ENCODE measurements around the gene TRIOBP. TPM values are rescaled to one million over a fixed set of nuclear protein-coding genes. Genes with fewer than 3 reads are reported as not detected.

TRIOBP gene
- total RNA-seq, 1 experiment from 2014 or later = 38.4 TPM

GRCh38 chr22:37824674-37825641 is 128.1 kb downstream of the TRIOBP start:
- no peaks in the 10 kb centered on the region for H3K27me3 ChIP-seq (replicated peaks; ENCODE audit: control insufficient read depth, insufficient read depth, low read length)
- no peak overlapping the region for H3K4me3 ChIP-seq (ENCODE audit: low read depth, low read length)
- intact Hi-C loops (cut with micrococcal nuclease; ENCODE audit: unreplicated experiment) = no loop called here
- ChIA-PET CTCF (interaction anchor here (1.1 kb wide), 1 partner anchor 38 kb away, joined by 4 read pairs; no protein-coding TSS in a partner anchor), POLR2A (interaction anchor here (0.6 kb wide), 1 partner anchor 149 kb away, joined by 9 read pairs; no protein-coding TSS in a partner anchor)
- H3K4me1 Mint-ChIP-seq (ENCODE audit: low read depth, unreplicated experiment) = peaks cover 12% of the 10 kb centered on the region
- no peaks in the 10 kb centered on the region for H3K27me3 Mint-ChIP-seq (ENCODE audit: insufficient read depth, unreplicated experiment)
- no peak for DNase-seq
- H3K9me3 ChIP-seq = no peaks in the 10 kb centered on the region
- no peaks in the 10 kb centered on the region for H3K36me3 ChIP-seq (ENCODE audit: control insufficient read depth, insufficient read depth, low read length)
- peaks cover 9% of the 10 kb centered on the region for H3K36me3 Mint-ChIP-seq (ENCODE audit: insufficient read depth, unreplicated experiment)
- TF ChIP-seq, protein P1, sequence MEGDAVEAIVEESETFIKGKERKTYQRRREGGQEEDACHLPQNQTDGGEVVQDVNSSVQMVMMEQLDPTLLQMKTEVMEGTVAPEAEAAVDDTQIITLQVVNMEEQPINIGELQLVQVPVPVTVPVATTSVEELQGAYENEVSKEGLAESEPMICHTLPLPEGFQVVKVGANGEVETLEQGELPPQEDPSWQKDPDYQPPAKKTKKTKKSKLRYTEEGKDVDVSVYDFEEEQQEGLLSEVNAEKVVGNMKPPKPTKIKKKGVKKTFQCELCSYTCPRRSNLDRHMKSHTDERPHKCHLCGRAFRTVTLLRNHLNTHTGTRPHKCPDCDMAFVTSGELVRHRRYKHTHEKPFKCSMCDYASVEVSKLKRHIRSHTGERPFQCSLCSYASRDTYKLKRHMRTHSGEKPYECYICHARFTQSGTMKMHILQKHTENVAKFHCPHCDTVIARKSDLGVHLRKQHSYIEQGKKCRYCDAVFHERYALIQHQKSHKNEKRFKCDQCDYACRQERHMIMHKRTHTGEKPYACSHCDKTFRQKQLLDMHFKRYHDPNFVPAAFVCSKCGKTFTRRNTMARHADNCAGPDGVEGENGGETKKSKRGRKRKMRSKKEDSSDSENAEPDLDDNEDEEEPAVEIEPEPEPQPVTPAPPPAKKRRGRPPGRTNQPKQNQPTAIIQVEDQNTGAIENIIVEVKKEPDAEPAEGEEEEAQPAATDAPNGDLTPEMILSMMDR (IDR thresholded peaks at IDR 0.05; ENCODE audit: insufficient read depth in 1 of 2, low read depth in 1 of 2, low read length in 1 of 2, severe bottlenecking in 1 of 2, unreplicated experiment in 1 of 2) = no peak
- no TSS peak for BruUV-seq (replicated peaks)
- no peak overlapping the region for H3K27ac Mint-ChIP-seq (ENCODE audit: unreplicated experiment)
- no peaks in the 10 kb centered on the region for H3K9me3 Mint-ChIP-seq (ENCODE audit: unreplicated experiment)
- 0 out of 2 replicates have a peak, but pooled peaks cover 4% of the 10 kb centered on the region for H3K4me1 ChIP-seq
- no peak overlapping the region for H3K4me3 Mint-ChIP-seq (ENCODE audit: unreplicated experiment)

Other genes starting within 250 kb of the TRIOBP start
- 3.6 TPM in 2 replicates for gene MFNG, start 210.7 kb upstream of the TRIOBP start, total RNA-seq (2022)
- gene CARD10, start 177.6 kb upstream of the TRIOBP start, total RNA-seq (2022) = 26.5 and 31.7 TPM in 2 replicates
- gene CDC42EP1, start 136.6 kb upstream of the TRIOBP start, total RNA-seq (2022) = 75.0 and 76.1 TPM in 2 replicates
- gene LGALS2, start 117.0 kb upstream of the TRIOBP start, total RNA-seq (2022) = 33.2 and 35.2 TPM in 2 replicates
- 65.7 and 72.8 TPM in 2 replicates for gene GGA1, start 88.2 kb upstream of the TRIOBP start, total RNA-seq (2022)
- gene SH3BP1, start 57.4 kb upstream of the TRIOBP start, total RNA-seq (2022) = 19.8 and 20.7 TPM in 2 replicates
- gene PDXP, start 38.3 kb upstream of the TRIOBP start, total RNA-seq (2022) = 24.1 and 24.5 TPM in 2 replicates
- gene LGALS1, start 21.4 kb upstream of the TRIOBP start, total RNA-seq (2022) = 3.2 and 4.8 TPM in 2 replicates
- gene NOL12, start 10.7 kb upstream of the TRIOBP start, total RNA-seq (2022) = 20.2 and 22.3 TPM in 2 replicates
- 24.4 and 24.8 TPM in 2 replicates for gene GCAT, start 110.9 kb downstream of the TRIOBP start, total RNA-seq (2022)
- gene GALR3, start 126.3 kb downstream of the TRIOBP start, total RNA-seq (2022) = 0.27 TPM in 1 of 2 replicates, not detected in the other
- 19.3 and 19.4 TPM in 2 replicates for gene ANKRD54, start 147.3 kb downstream of the TRIOBP start, total RNA-seq (2022)
- 524 and 554 TPM in 2 replicates for gene EIF3L, start 152.4 kb downstream of the TRIOBP start, total RNA-seq (2022)
- 43.5 and 46.7 TPM in 2 replicates for gene MICALL1, start 209.2 kb downstream of the TRIOBP start, total RNA-seq (2022)

All from Caco-2 (cell line).